Endothelial cell of umbilical vein (primary cell): Measurements from ENCODE around the gene BABAM2. TPM values are rescaled to one million over a fixed set of nuclear protein-coding genes. Genes with fewer than 3 reads are reported as not detected.

ENCODE experiments used
- BruUV-seq: library from RNA; stranded (reverse); fragments of 400-500 nt; replicated peaks from 2 replicates; lab custom pipeline; 2021; lab: Mats Ljungman, UMichigan
- CTCF ChIA-PET: fragments of 300-600, 350-600 bp; sonication (Branson Sonifier 250); formaldehyde crosslinking; loops from one replicate; lab custom pipeline; 2021; ENCODE audit warnings: antibody characterized with exemption, inconsistent platforms; lab: Charles Lee
- POLR2A ChIA-PET: fragments of 300-600, 350-600 bp; sonication (Branson Sonifier 250); formaldehyde crosslinking; loops from one replicate; lab custom pipeline; 2021; ENCODE audit warnings: antibody characterized with exemption, inconsistent platforms; lab: Charles Lee
- DNase-seq: peaks from one replicate; pipeline ENCODE4 v3.0.0-alpha.2; 2011; ENCODE audit warnings: low read depth, low spot score
- FAIRE-seq: peaks from 2 replicates; lab custom pipeline; 2011; peaks lifted over from hg19 to GRCh38; lab: Jason Lieb, UNC
- H2AFZ ChIP-seq: 2 replicates; pipeline ENCODE4 v1.6.0; 2012; ENCODE audit warnings: low read depth, low read length, control low read depth, inconsistent platforms
- H3K27ac ChIP-seq: 2 replicates; pipeline ENCODE4 v1.5.1; 2011; ENCODE audit warnings: low read depth, mild to moderate bottlenecking, control low read depth, low read length, moderate library complexity; ENCODE audit not compliant: insufficient read depth
- H3K27me3 ChIP-seq, 2 experiments: 2 replicates each; pipeline versions ENCODE4 v1.6.0 to v1.6.1; 2011; ENCODE audit warnings: low read length in 2 of 2, mixed read lengths in 1 of 2; ENCODE audit not compliant: control insufficient read depth in 2 of 2, insufficient read depth in 2 of 2
- H3K36me3 ChIP-seq, 2 experiments: 2 replicates in 1 of 2; 3 replicates in 1 of 2; pipeline ENCODE4 v1.5.1; 2011; ENCODE audit warnings: low read length in 2 of 2, mild to moderate bottlenecking in 1 of 2, moderate library complexity in 1 of 2; ENCODE audit not compliant: control insufficient read depth in 2 of 2, insufficient read depth in 2 of 2; ENCODE audit errors: extremely low read depth in 1 of 2
- H3K4me1 ChIP-seq: 3 replicates; pipeline ENCODE4 v1.5.1; 2011; ENCODE audit warnings: mild to moderate bottlenecking, low read length; ENCODE audit not compliant: control insufficient read depth, insufficient read depth; ENCODE audit errors: extremely low read depth
- H3K4me2 ChIP-seq: 2 replicates; pipeline ENCODE4 v1.6.1; 2011; ENCODE audit warnings: low read length, control low read depth, mixed read lengths; ENCODE audit not compliant: insufficient read depth
- H3K4me3 ChIP-seq, 3 experiments: fragments of 200-600 bp in 1 of 3; sonication (generic), shearing (Covaris generic) in 1 of 3; replicated peaks in 1 of 3; 2 replicates each; pipeline ENCODE4 v1.5.1; 2011 to 2016; ENCODE audit warnings: control low read depth in 3 of 3, low read length in 3 of 3, mild to moderate bottlenecking in 2 of 3, inconsistent platforms in 1 of 3, low read depth in 1 of 3, moderate library complexity in 1 of 3; ENCODE audit not compliant: insufficient read depth in 1 of 3
- H3K79me2 ChIP-seq: 2 replicates; pipeline ENCODE4 v1.6.0; 2012; ENCODE audit warnings: low read length, inconsistent platforms; ENCODE audit not compliant: control insufficient read depth, insufficient read depth
- H3K9ac ChIP-seq: replicated peaks from 2 replicates; pipeline ENCODE3; 2011; ENCODE audit warnings: low read length, control low read depth; ENCODE audit not compliant: insufficient read depth; ENCODE audit errors: extremely low read depth
- H3K9me1 ChIP-seq: replicated peaks from 3 replicates; pipeline ENCODE4 v1.6.0; 2011; ENCODE audit warnings: mild to moderate bottlenecking, low read length; ENCODE audit not compliant: control insufficient read depth, insufficient read depth; ENCODE audit errors: extremely low read depth
- H3K9me3 ChIP-seq: replicated peaks from 2 replicates; pipeline ENCODE4 v1.5.1; 2012; ENCODE audit warnings: low read length, inconsistent platforms; ENCODE audit not compliant: control insufficient read depth, insufficient read depth
- H4K20me1 ChIP-seq: replicated peaks from 2 replicates; pipeline ENCODE3; 2011; ENCODE audit warnings: mild to moderate bottlenecking, low read length; ENCODE audit not compliant: control insufficient read depth, insufficient read depth; ENCODE audit errors: extremely low read depth
- EZH2 ChIP-seq: IDR thresholded peaks from 2 replicates; pipeline ENCODE4 v1.6.1; 2012; ENCODE audit warnings: borderline replicate concordance, low read depth, mild to moderate bottlenecking, moderate library complexity, low read length, inconsistent platforms; ENCODE audit not compliant: severe bottlenecking
- FOS ChIP-seq: IDR thresholded peaks from 2 replicates; pipeline ENCODE4 v1.6.1; 2011; ENCODE audit warnings: mild to moderate bottlenecking, low read length, moderate library complexity, borderline replicate concordance; ENCODE audit not compliant: insufficient read depth
- GATA2 ChIP-seq: IDR thresholded peaks from 2 replicates; pipeline ENCODE4 v1.7.0; 2011; ENCODE audit warnings: low read depth, mild to moderate bottlenecking, moderate library complexity, mixed read lengths, low read length; ENCODE audit not compliant: insufficient read length, insufficient read depth
- JUN ChIP-seq: IDR thresholded peaks from 2 replicates; pipeline ENCODE4 v1.6.1; 2011; ENCODE audit warnings: borderline replicate concordance, low read depth; ENCODE audit not compliant: insufficient read length, insufficient read depth
- MYC ChIP-seq: IDR thresholded peaks from one replicate; pipeline ENCODE4 v1.6.1; 2011; ENCODE audit warnings: mild to moderate bottlenecking, low read depth, low read length
- POLR2A ChIP-seq: IDR thresholded peaks from 2 replicates; pipeline ENCODE4 v1.6.1; 2012; ENCODE audit warnings: low read depth, mild to moderate bottlenecking, control low read depth, low read length
- POLR2AphosphoS5 ChIP-seq: IDR thresholded peaks from 2 replicates; pipeline ENCODE4 v1.6.1; 2012; ENCODE audit warnings: low read depth, mild to moderate bottlenecking, control low read depth, low read length, moderate library complexity; ENCODE audit not compliant: insufficient read depth
- dilution Hi-C: fragments of 300-500 bp; cut with MboI; formaldehyde crosslinking; loops from one replicate; pipeline ENCODE4 v1.15.0; 2019; ENCODE audit warnings: low sequenced_read_pairs; ENCODE audit not compliant: extremely low pct_ligation_motif_present
- intact Hi-C: fragments of 100-400 bp; cut with micrococcal nuclease; formaldehyde crosslinking; loops from one replicate; pipeline ENCODE4 v1.10.0; 2022
- polyA plus RNA-seq, 4 experiments: library from polyadenylated mRNA; depleted of rRNA in 3 of 4; stranded (reverse) in 3 of 4; unstranded in 1 of 4; fragments of >200 nt; gene quantifications; 2 replicates each; pipeline versions ENCODE4 v1.2.1 to v1.2.3, GENCODE V29; 2011 to 2012; ENCODE audit warnings: missing spikeins in 1 of 4
- total RNA-seq: library from RNA; stranded (reverse); gene quantifications from 2 replicates; pipeline ENCODE4 v1.2.3, GENCODE V29; 2021
- TF ChIP-seq, protein P1 (sequence below), 2 donors: IDR thresholded peaks; 1 replicate in 1 of 2; 2 replicates in 1 of 2; pipeline ENCODE4 v1.5.1; 2011; ENCODE audit warnings: low read length in 2 of 2, mild to moderate bottlenecking in 2 of 2, moderate library complexity in 2 of 2, control low read depth in 1 of 2, inconsistent platforms in 1 of 2, low read depth in 1 of 2; ENCODE audit not compliant: insufficient read depth in 1 of 2; ENCODE audit errors: extremely low read depth in 1 of 2
- TF ChIP-seq, protein P2 (sequence below): IDR thresholded peaks from 2 replicates; pipeline ENCODE4 v1.6.1; 2011; ENCODE audit not compliant: insufficient read depth, insufficient read length

Gene BABAM2
- total and polyA plus RNA-seq, 2 donors (not counting 3 experiments of a cell fraction or from before 2014, with no cell fraction given), result 19.9 to 27.6 TPM

DNA sequence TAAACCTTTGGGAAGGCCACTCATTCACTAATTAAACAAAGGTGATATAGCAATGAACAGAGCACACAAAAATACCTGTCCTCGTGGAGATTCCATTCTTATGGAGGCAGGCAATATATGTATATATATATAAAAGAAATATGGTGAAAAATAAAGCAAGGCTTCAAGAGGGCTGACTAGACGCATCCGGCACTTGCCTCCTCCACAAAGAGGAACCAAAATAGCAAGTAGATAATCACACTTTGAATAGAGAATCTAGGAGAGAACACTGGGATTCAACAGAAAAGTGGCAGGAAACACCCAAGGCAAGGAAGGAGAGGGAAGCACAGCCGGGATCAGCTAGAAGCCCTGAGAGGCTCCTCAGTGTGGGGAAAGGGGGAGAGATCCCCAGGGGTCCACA lies 283.7 kb downstream of the BABAM2 start:
- dilution Hi-C loops, result no loop called here
- POLR2A ChIA-PET, result no interaction called here
- intact Hi-C loops, result no loop called here
- no peaks in the 10 kb centered on the region for H3K9me3 ChIP-seq
- H3K27ac ChIP-seq, result no peak overlapping the region
- no peaks in the 10 kb centered on the region for H3K36me3 ChIP-seq
- DNase-seq, result no peak
- no peak overlapping the region for H2AFZ ChIP-seq
- no peak overlapping the region for H3K4me3 ChIP-seq
- H3K9ac ChIP-seq, result no peak overlapping the region
- no peaks in the 10 kb centered on the region for H3K79me2 ChIP-seq
- no peak overlapping the region for H3K4me2 ChIP-seq
- TF ChIP-seq JUN (no peak), EZH2 (no peak), POLR2AphosphoS5 (no peak), MYC (no peak), FOS (no peak), POLR2A (no peak), GATA2 (no peak)
- TF ChIP-seq, protein P1, sequence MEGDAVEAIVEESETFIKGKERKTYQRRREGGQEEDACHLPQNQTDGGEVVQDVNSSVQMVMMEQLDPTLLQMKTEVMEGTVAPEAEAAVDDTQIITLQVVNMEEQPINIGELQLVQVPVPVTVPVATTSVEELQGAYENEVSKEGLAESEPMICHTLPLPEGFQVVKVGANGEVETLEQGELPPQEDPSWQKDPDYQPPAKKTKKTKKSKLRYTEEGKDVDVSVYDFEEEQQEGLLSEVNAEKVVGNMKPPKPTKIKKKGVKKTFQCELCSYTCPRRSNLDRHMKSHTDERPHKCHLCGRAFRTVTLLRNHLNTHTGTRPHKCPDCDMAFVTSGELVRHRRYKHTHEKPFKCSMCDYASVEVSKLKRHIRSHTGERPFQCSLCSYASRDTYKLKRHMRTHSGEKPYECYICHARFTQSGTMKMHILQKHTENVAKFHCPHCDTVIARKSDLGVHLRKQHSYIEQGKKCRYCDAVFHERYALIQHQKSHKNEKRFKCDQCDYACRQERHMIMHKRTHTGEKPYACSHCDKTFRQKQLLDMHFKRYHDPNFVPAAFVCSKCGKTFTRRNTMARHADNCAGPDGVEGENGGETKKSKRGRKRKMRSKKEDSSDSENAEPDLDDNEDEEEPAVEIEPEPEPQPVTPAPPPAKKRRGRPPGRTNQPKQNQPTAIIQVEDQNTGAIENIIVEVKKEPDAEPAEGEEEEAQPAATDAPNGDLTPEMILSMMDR (IDR thresholded peaks at IDR 0.05; ENCODE audit: extremely low read depth in 1 of 2, insufficient read depth in 1 of 2, low read depth in 1 of 2, low read length in 2 of 2), result no peak
- TF ChIP-seq, protein P2, sequence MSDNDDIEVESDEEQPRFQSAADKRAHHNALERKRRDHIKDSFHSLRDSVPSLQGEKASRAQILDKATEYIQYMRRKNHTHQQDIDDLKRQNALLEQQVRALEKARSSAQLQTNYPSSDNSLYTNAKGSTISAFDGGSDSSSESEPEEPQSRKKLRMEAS, result no peak
- H3K9me1 ChIP-seq, result no peaks in the 10 kb centered on the region
- CTCF ChIA-PET, result interaction anchor here (1.1 kb wide), 1 partner anchor 11 kb away, joined by 3 read pairs; no protein-coding TSS in a partner anchor
- H4K20me1 ChIP-seq, result no peaks in the 10 kb centered on the region
- BruUV-seq, result no TSS peak
- no peaks in the 10 kb centered on the region for H3K27me3 ChIP-seq
- FAIRE-seq, result no peak
- no peaks in the 10 kb centered on the region for H3K4me1 ChIP-seq
